IMR-90 (cell line): ENCODE results near the gene FLT3.

Experiments used
- CEBPB ChIP-seq: IDR thresholded peaks from 2 replicates; pipeline ENCODE4 v1.6.1; 2012; ENCODE audit warnings: low read depth, low read length, improper control_type of control experiment
- MXI1 ChIP-seq: IDR thresholded peaks from 2 replicates; pipeline ENCODE4 v1.6.1; 2012; ENCODE audit warnings: low read depth, mild to moderate bottlenecking, low read length, moderate library complexity, borderline replicate concordance
- POLR2A ChIP-seq: IDR thresholded peaks from 2 replicates; pipeline ENCODE4 v1.6.1; 2012; ENCODE audit warnings: mild to moderate bottlenecking, low read depth, low read length
- SMC3 ChIP-seq: fragments of 150-350 bp; IDR thresholded peaks from 2 replicates; pipeline ENCODE4 v1.6.1; 2016; ENCODE audit warnings: low read depth, mild to moderate bottlenecking, antibody characterized with exemption, low read length, moderate library complexity
- TF ChIP-seq, protein P1 (sequence below): conservative IDR thresholded peaks from 2 replicates; pipeline ENCODE4 v1.5.1; 2012; ENCODE audit warnings: mild to moderate bottlenecking, low read depth, low read length, improper control_type of control experiment
- TF ChIP-seq, protein P2 (sequence below): fragments of 150-350 bp; IDR thresholded peaks from 2 replicates; pipeline ENCODE4 v1.6.1; 2016; ENCODE audit warnings: low read depth, mild to moderate bottlenecking, low read length, moderate library complexity, borderline replicate concordance

DNA sequence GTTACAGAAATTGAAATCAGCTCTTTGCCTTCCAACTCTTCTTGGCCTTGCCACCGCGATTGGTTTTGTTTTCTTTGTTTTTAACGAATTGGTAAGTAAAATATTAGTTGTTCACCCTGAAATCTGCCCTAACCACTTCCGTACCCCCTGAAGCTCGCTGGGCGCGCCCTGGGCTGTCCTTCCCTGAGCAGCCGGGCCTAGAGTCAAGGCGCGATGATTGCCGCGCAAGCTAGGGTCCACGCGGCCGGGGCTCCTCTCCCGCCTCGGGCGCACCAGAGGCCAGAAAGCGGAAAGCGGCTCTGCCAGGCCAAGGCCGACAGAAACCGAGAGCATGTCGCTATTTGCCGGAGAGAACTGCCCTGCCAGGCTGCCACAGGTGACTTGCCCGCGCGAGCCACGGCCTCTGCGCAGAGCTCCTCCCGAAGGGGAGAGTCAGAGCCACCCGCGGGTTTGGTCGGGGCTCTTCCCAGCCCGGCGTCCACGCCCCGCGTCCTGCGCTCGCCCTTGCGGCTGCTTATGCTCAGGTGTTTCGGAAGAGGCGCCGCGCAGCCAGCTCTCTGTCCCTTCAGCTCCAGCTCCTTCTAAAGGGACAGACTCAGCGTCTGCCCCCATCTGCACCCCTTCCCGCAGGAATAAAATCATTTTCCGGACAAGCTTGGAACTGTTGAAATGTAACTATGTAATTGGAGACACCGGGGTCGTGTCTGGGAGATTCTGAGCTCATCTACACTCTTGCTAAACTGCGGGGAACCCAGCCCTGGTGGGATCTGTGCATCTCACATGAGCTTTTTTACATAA lies 124.6 kb downstream of the FLT3 start:
- TF ChIP-seq POLR2A, result no peak
- TF ChIP-seq, protein P1, sequence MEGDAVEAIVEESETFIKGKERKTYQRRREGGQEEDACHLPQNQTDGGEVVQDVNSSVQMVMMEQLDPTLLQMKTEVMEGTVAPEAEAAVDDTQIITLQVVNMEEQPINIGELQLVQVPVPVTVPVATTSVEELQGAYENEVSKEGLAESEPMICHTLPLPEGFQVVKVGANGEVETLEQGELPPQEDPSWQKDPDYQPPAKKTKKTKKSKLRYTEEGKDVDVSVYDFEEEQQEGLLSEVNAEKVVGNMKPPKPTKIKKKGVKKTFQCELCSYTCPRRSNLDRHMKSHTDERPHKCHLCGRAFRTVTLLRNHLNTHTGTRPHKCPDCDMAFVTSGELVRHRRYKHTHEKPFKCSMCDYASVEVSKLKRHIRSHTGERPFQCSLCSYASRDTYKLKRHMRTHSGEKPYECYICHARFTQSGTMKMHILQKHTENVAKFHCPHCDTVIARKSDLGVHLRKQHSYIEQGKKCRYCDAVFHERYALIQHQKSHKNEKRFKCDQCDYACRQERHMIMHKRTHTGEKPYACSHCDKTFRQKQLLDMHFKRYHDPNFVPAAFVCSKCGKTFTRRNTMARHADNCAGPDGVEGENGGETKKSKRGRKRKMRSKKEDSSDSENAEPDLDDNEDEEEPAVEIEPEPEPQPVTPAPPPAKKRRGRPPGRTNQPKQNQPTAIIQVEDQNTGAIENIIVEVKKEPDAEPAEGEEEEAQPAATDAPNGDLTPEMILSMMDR, result no peak
- no peak for TF ChIP-seq CEBPB
- TF ChIP-seq, protein P2, sequence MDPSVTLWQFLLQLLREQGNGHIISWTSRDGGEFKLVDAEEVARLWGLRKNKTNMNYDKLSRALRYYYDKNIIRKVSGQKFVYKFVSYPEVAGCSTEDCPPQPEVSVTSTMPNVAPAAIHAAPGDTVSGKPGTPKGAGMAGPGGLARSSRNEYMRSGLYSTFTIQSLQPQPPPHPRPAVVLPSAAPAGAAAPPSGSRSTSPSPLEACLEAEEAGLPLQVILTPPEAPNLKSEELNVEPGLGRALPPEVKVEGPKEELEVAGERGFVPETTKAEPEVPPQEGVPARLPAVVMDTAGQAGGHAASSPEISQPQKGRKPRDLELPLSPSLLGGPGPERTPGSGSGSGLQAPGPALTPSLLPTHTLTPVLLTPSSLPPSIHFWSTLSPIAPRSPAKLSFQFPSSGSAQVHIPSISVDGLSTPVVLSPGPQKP, result no peak
- no peak for TF ChIP-seq MXI1
- TF ChIP-seq SMC3, result no peak
